Neuron (in vitro differentiated cells): ENCODE data around the gene APIP.
"Not testable (repeated sequence)": the region's sequence is repeated elsewhere in the genome, so short reads cannot be mapped to it uniquely, and the experiment has no call there.

ENCODE experiments used
- H2AFZ ChIP-seq: one replicate; pipeline ENCODE4 v1.6.1; 2013; ENCODE audit warnings: low read depth, mild to moderate bottlenecking, inconsistent platforms, low read length, moderate library complexity
- H3K27me3 ChIP-seq: one replicate; pipeline ENCODE4 v1.6.1; 2013; ENCODE audit warnings: low read length; ENCODE audit not compliant: insufficient read depth
- H3K36me3 ChIP-seq: one replicate; pipeline ENCODE4 v1.6.1; 2013; ENCODE audit warnings: low read length; ENCODE audit not compliant: insufficient read depth
- H3K4me1 ChIP-seq: one replicate; pipeline ENCODE4 v1.6.1; 2013; ENCODE audit warnings: low read length; ENCODE audit not compliant: insufficient read depth
- H3K4me3 ChIP-seq: 2 replicates; pipeline ENCODE4 v1.5.1; 2013; ENCODE audit warnings: mild to moderate bottlenecking, low read length, moderate library complexity
- H3K9me3 ChIP-seq: one replicate; pipeline ENCODE4 v1.6.1; 2013; ENCODE audit warnings: low read length

Gene APIP

GRCh38 chr11:34913556-34913955, 2.6 kb downstream of the APIP start:
- not testable (repeated sequence) for H2AFZ ChIP-seq, H3K9me3 ChIP-seq, H3K4me3 ChIP-seq, H3K27me3 ChIP-seq
- Histone ChIP-seq H3K36me3 (peaks cover 21% of the 10 kb centered on the region), H3K4me1 (peaks cover 12% of the 10 kb centered on the region)

- Histone ChIP-seq H3K4me1 (peaks cover 9% of the 10 kb centered on the region), H3K36me3 (peaks cover 21% of the 10 kb centered on the region), H3K9me3 (peaks cover 8% of the 10 kb centered on the region), H2AFZ (no peak overlapping the region), H3K27me3 (no peaks in the 10 kb centered on the region), H3K4me3 (no peak overlapping the region)
These were observed 4.5 kb downstream of the APIP start for GRCh38 chr11:34911676-34912075.

GRCh38 chr11:34910817-34911216, 5.4 kb downstream of the APIP start:
- H3K27me3 ChIP-seq = no peaks in the 10 kb centered on the region
- no peak overlapping the region for H2AFZ ChIP-seq
- no peak overlapping the region for H3K4me3 ChIP-seq
- H3K9me3 ChIP-seq = peaks cover 8% of the 10 kb centered on the region
- H3K36me3 ChIP-seq = peaks cover 21% of the 10 kb centered on the region
- peaks cover 9% of the 10 kb centered on the region for H3K4me1 ChIP-seq

- peaks cover 8% of the 10 kb centered on the region for H3K4me1 ChIP-seq
- peaks cover 9% of the 10 kb centered on the region for H3K9me3 ChIP-seq
- no peaks in the 10 kb centered on the region for H3K27me3 ChIP-seq
- no peak overlapping the region for H2AFZ ChIP-seq
- H3K36me3 ChIP-seq = peaks cover 21% of the 10 kb centered on the region
- H3K4me3 ChIP-seq = no peak overlapping the region
These were observed 6.2 kb downstream of the APIP start for GRCh38 chr11:34909955-34910354.

- H2AFZ ChIP-seq = no peak overlapping the region
- peaks cover 6% of the 10 kb centered on the region for H3K4me1 ChIP-seq
- H3K27me3 ChIP-seq = no peaks in the 10 kb centered on the region
- H3K9me3 ChIP-seq = peaks cover 9% of the 10 kb centered on the region
- H3K36me3 ChIP-seq = peaks cover 21% of the 10 kb centered on the region
- no peak overlapping the region for H3K4me3 ChIP-seq
These were observed 6.8 kb downstream of the APIP start for GRCh38 chr11:34909415-34909814.

GRCh38 chr11:34907934-34908593, 8.1 kb downstream of the APIP start:
- H3K27me3 ChIP-seq = no peaks in the 10 kb centered on the region
- peaks cover 13% of the 10 kb centered on the region for H3K9me3 ChIP-seq
- H3K4me3 ChIP-seq = no peak overlapping the region
- peaks cover 13% of the 10 kb centered on the region for H3K36me3 ChIP-seq
- peaks cover 6% of the 10 kb centered on the region for H3K4me1 ChIP-seq
- H2AFZ ChIP-seq = no peak overlapping the region

GRCh38 chr11:34905666-34906065, 10.5 kb downstream of the APIP start:
- peaks cover 6% of the 10 kb centered on the region for H3K4me1 ChIP-seq
- H2AFZ ChIP-seq = no peak overlapping the region
- H3K9me3 ChIP-seq = peaks cover 30% of the 10 kb centered on the region
- H3K4me3 ChIP-seq = no peak overlapping the region
- peaks cover 11% of the 10 kb centered on the region for H3K36me3 ChIP-seq
- H3K27me3 ChIP-seq = no peaks in the 10 kb centered on the region

- H3K36me3 ChIP-seq = peaks cover 3% of the 10 kb centered on the region
- H3K4me1 ChIP-seq = peaks cover 6% of the 10 kb centered on the region
- no peak overlapping the region for H2AFZ ChIP-seq
- no peaks in the 10 kb centered on the region for H3K27me3 ChIP-seq
- H3K9me3 ChIP-seq = peaks cover 41% of the 10 kb centered on the region
- no peak overlapping the region for H3K4me3 ChIP-seq
These were observed 11.7 kb downstream of the APIP start for GRCh38 chr11:34904421-34904955.

GRCh38 chr11:34899633-34900016, 16.6 kb downstream of the APIP start:
- no peaks in the 10 kb centered on the region for H3K4me1 ChIP-seq
- no peaks in the 10 kb centered on the region for H3K36me3 ChIP-seq
- H3K4me3 ChIP-seq = no peak overlapping the region
- H3K9me3 ChIP-seq = peaks cover 35% of the 10 kb centered on the region
- no peaks in the 10 kb centered on the region for H3K27me3 ChIP-seq
- H2AFZ ChIP-seq = no peak overlapping the region

GRCh38 chr11:34898474-34898873, 17.7 kb downstream of the APIP start:
- no peaks in the 10 kb centered on the region for H3K4me1 ChIP-seq
- H3K27me3 ChIP-seq = no peaks in the 10 kb centered on the region
- H3K4me3 ChIP-seq = no peak overlapping the region
- no peaks in the 10 kb centered on the region for H3K36me3 ChIP-seq
- H2AFZ ChIP-seq = no peak overlapping the region
- H3K9me3 ChIP-seq = peaks cover 30% of the 10 kb centered on the region

- Histone ChIP-seq H3K27me3 (no peaks in the 10 kb centered on the region), H2AFZ (no peak overlapping the region), H3K9me3 (peaks cover 25% of the 10 kb centered on the region), H3K4me1 (no peaks in the 10 kb centered on the region), H3K36me3 (no peaks in the 10 kb centered on the region), H3K4me3 (no peak overlapping the region)
These were observed 18.9 kb downstream of the APIP start for GRCh38 chr11:34897171-34897870.

- not testable (repeated sequence) for H3K4me3 ChIP-seq, H3K4me1 ChIP-seq, H3K36me3 ChIP-seq, H3K27me3 ChIP-seq, H2AFZ ChIP-seq
- peaks cover 15% of the 10 kb centered on the region for H3K9me3 ChIP-seq
These were observed 20.0 kb downstream of the APIP start for GRCh38 chr11:34896191-34896590.

- no peak overlapping the region for H3K4me3 ChIP-seq
- no peak overlapping the region for H2AFZ ChIP-seq
- no peaks in the 10 kb centered on the region for H3K27me3 ChIP-seq
- no peaks in the 10 kb centered on the region for H3K4me1 ChIP-seq
- no peaks in the 10 kb centered on the region for H3K9me3 ChIP-seq
- peaks cover 9% of the 10 kb centered on the region for H3K36me3 ChIP-seq
These were observed 22.8 kb downstream of the APIP start for GRCh38 chr11:34893416-34893815.
